Panc1 (cell line): ENCODE measurements around the gene SIGLEC15. TPM values are rescaled to one million over a fixed set of nuclear protein-coding genes. Genes with fewer than 3 reads are reported as not detected.

ENCODE experiments used
- ATAC-seq: fragments of 200-7000 bp; cut with Tn5 transposase; 2 replicates; pipeline ENCODE4 v1.9.1; 2020; ENCODE audit warnings: mild to moderate bottlenecking, moderate library complexity
- BruUV-seq: library from RNA; stranded (reverse); fragments of 400-500 nt; replicated peaks from 2 replicates; lab custom pipeline; 2021; lab: Mats Ljungman, UMichigan
- CTCF ChIA-PET: fragments of 300-600 bp; sonication (Branson Sonifier 250); formaldehyde crosslinking; loops from one replicate; lab custom pipeline; 2022; ENCODE audit warnings: antibody characterized with exemption; lab: Charles Lee
- POLR2A ChIA-PET: fragments of 300-600 bp; sonication (Branson Sonifier 250); formaldehyde crosslinking; loops from one replicate; lab custom pipeline; 2022; ENCODE audit warnings: antibody characterized with exemption; lab: Charles Lee
- DNase-seq: peaks from one replicate; pipeline ENCODE4 v3.0.0-alpha.2; 2010; ENCODE audit warnings: low read depth, low spot score
- H3K27ac ChIP-seq: 2 replicates; pipeline ENCODE4 v1.5.1; 2011; ENCODE audit warnings: mild to moderate bottlenecking, low read length, inconsistent platforms
- H3K27me3 ChIP-seq: fragments of 200-500 bp; sonication (Bioruptor generic); 2 replicates; pipeline ENCODE4 v1.6.0; 2014; ENCODE audit warnings: low read length, inconsistent platforms; ENCODE audit not compliant: control insufficient read depth, insufficient read depth
- H3K36me3 ChIP-seq: fragments of 200-500 bp; sonication (Bioruptor generic); 2 replicates; pipeline ENCODE4 v1.5.1; 2014; ENCODE audit warnings: inconsistent platforms, mild to moderate bottlenecking, low read length, moderate library complexity; ENCODE audit not compliant: control insufficient read depth, insufficient read depth
- H3K4me1 ChIP-seq: 2 replicates; pipeline ENCODE4 v1.5.1; 2011; ENCODE audit warnings: inconsistent platforms, mild to moderate bottlenecking, low read length, moderate library complexity; ENCODE audit not compliant: control insufficient read depth, insufficient read depth
- H3K4me3 ChIP-seq, 2 experiments: 2 replicates each; pipeline ENCODE4 v1.5.1; 2011 to 2012; ENCODE audit warnings: low read depth in 2 of 2, low read length in 2 of 2, mild to moderate bottlenecking in 2 of 2, inconsistent platforms in 1 of 2, moderate library complexity in 1 of 2
- H3K9me3 ChIP-seq: fragments of 200-500 bp; sonication (Bioruptor generic); 2 replicates; pipeline ENCODE4 v1.5.1; 2014; ENCODE audit warnings: low read depth, mild to moderate bottlenecking, inconsistent platforms, low read length, moderate library complexity; ENCODE audit not compliant: control insufficient read depth, insufficient read depth
- CTCF ChIP-seq: fragments of 450-650 bp; IDR thresholded peaks from 2 replicates; pipeline ENCODE4 v1.5.1; 2017; ENCODE audit warnings: mild to moderate bottlenecking
- POLR2AphosphoS5 ChIP-seq: IDR thresholded peaks from 2 replicates; pipeline ENCODE4 v1.6.1; 2012; ENCODE audit warnings: mild to moderate bottlenecking, low read depth, low read length, moderate library complexity
- REST ChIP-seq, 2 experiments: IDR thresholded peaks; 2 replicates each; pipeline ENCODE4 v1.6.1; 2011 to 2012; ENCODE audit warnings: low read depth in 2 of 2, control low read depth in 1 of 2, low read length in 1 of 2, mild to moderate bottlenecking in 1 of 2, moderate library complexity in 1 of 2; ENCODE audit not compliant: insufficient read depth in 1 of 2
- SIN3A ChIP-seq: IDR thresholded peaks from 2 replicates; pipeline ENCODE4 v1.6.1; 2012; ENCODE audit warnings: low read depth, mild to moderate bottlenecking, low read length, moderate library complexity, borderline replicate concordance; ENCODE audit not compliant: insufficient read depth
- TCF7L2 ChIP-seq: IDR thresholded peaks from 2 replicates; pipeline ENCODE4 v1.6.1; 2011; ENCODE audit warnings: mild to moderate bottlenecking, low read depth, low read length, inconsistent platforms
- in situ Hi-C: cut with HindIII; loops from 2 replicates; pipeline ENCODE4 v1.10.0; 2016; ENCODE audit warnings: low sequenced_read_pairs, low pct_unique_long_range_greater_than_20kb
- intact Hi-C: fragments of 100-400 bp; cut with micrococcal nuclease; formaldehyde crosslinking; loops from one replicate; pipeline ENCODE4 v1.10.0; 2022; ENCODE audit not compliant: unreplicated experiment
- total RNA-seq: library from RNA; stranded (reverse); gene quantifications from one replicate; pipeline ENCODE4 v1.2.1, GENCODE V29; 2021; ENCODE audit not compliant: unreplicated experiment

SIGLEC15 gene
- total RNA-seq, 1 experiment from 2014 or later: 0.23 TPM

GRCh38 chr18:45777393-45777792 lies 48.1 kb upstream of the SIGLEC15 start:
- intact Hi-C loops: no loop called here
- ChIA-PET POLR2A (no interaction called here), CTCF (no interaction called here)
- Histone ChIP-seq H3K4me3 (no peak overlapping the region), H3K27ac (no peak overlapping the region), H3K9me3 (no peaks in the 10 kb centered on the region), H3K27me3 (no peaks in the 10 kb centered on the region), H3K4me1 (no peaks in the 10 kb centered on the region), H3K36me3 (no peaks in the 10 kb centered on the region; the same call in 1 of the 2 replicates)
- in situ Hi-C loops: no loop called here
- TF ChIP-seq TCF7L2 (no peak), CTCF (no peak), POLR2AphosphoS5 (no peak)
- ATAC-seq: no peak
- no peak for DNase-seq
- no TSS peak for BruUV-seq

GRCh38 chr18:45780568-45780967 lies 44.9 kb upstream of the SIGLEC15 start:
- POLR2A ChIA-PET: no interaction called here
- H3K4me3 ChIP-seq: no peak overlapping the region
- ATAC-seq: no peak
- no peaks in the 10 kb centered on the region for H3K4me1 ChIP-seq
- TF ChIP-seq CTCF (no peak), REST (IDR thresholded peaks at IDR 0.05; ENCODE audit: insufficient read depth in 1 of 2, low read depth in 2 of 2, low read length in 1 of 2) (no peak), TCF7L2 (no peak), POLR2AphosphoS5 (no peak), SIN3A (no peak)
- no peaks in the 10 kb centered on the region for H3K9me3 ChIP-seq
- no peak overlapping the region for H3K27ac ChIP-seq
- H3K27me3 ChIP-seq: no peaks in the 10 kb centered on the region
- H3K36me3 ChIP-seq: no peaks in the 10 kb centered on the region; the same call in 1 of the 2 replicates
- intact Hi-C loops: no loop called here
- in situ Hi-C loops: no loop called here
- BruUV-seq: no TSS peak
- DNase-seq: no peak
- CTCF ChIA-PET: interaction anchor here (0.5 kb wide), 1 partner anchor 361 kb away, joined by 3 read pairs; no protein-coding TSS in a partner anchor

- TF ChIP-seq REST (IDR thresholded peaks at IDR 0.05; ENCODE audit: insufficient read depth in 1 of 2, low read depth in 2 of 2, low read length in 1 of 2) (no peak), CTCF (no peak), POLR2AphosphoS5 (no peak), SIN3A (no peak), TCF7L2 (no peak)
- DNase-seq (no peak), ATAC-seq (no peak)
- no peaks in the 10 kb centered on the region for H3K27me3 ChIP-seq
- in situ Hi-C loops (no loop called here), intact Hi-C loops (no loop called here)
- no peaks in the 10 kb centered on the region for H3K36me3 ChIP-seq
- H3K4me3 ChIP-seq: no peak overlapping the region
- H3K4me1 ChIP-seq: no peaks in the 10 kb centered on the region
- POLR2A ChIA-PET: no interaction called here
- no peaks in the 10 kb centered on the region for H3K9me3 ChIP-seq
- H3K27ac ChIP-seq: no peak overlapping the region
- CTCF ChIA-PET: no interaction called here
- no TSS peak for BruUV-seq
Observed at GRCh38 chr18:45782662-45783061, 42.8 kb upstream of the SIGLEC15 start.
